ENCODE measurements around the gene GET4.
"Not testable (repeated sequence)": the region's sequence is repeated elsewhere in the genome, so short reads cannot be mapped to it uniquely, and the experiment has no call there.

GET4 gene

GRCh38 chr7:872685-873084, 3.7 kb upstream of the GET4 start:
- DNase-seq = not testable (repeated sequence)

- DNase-seq = peak; percentile 84
Measured at GRCh38 chr7:873367-874002, 2.9 kb upstream of the GET4 start.

- DNase-seq = no peak
Measured at GRCh38 chr7:874031-874749, 2.2 kb upstream of the GET4 start.

- no peak for DNase-seq
Measured at GRCh38 chr7:875051-875450, 1.3 kb upstream of the GET4 start.

- no peak for DNase-seq
Measured at GRCh38 chr7:875476-876076, 778 bp upstream of the GET4 start.

GRCh38 chr7:876972-877311, 588 bp downstream of the GET4 start:
- peak; percentile 21 for DNase-seq

- DNase-seq = no peak
Measured at GRCh38 chr7:877312-878232, 1.2 kb downstream of the GET4 start.

GRCh38 chr7:879093-879492, 2.7 kb downstream of the GET4 start:
- no peak for DNase-seq

GRCh38 chr7:879706-880105, 3.4 kb downstream of the GET4 start:
- no peak for DNase-seq

- no peak for DNase-seq
Measured at GRCh38 chr7:880450-880849, 4.1 kb downstream of the GET4 start.

GRCh38 chr7:881441-882234, 5.3 kb downstream of the GET4 start:
- DNase-seq = no peak

GRCh38 chr7:882336-883035, 6.1 kb downstream of the GET4 start:
- no peak for DNase-seq

GRCh38 chr7:883055-884021, 7.0 kb downstream of the GET4 start:
- DNase-seq = no peak

GRCh38 chr7:884191-885003, 8.0 kb downstream of the GET4 start:
- DNase-seq = no peak

- no peak for DNase-seq
Measured at GRCh38 chr7:885261-885892, 9.0 kb downstream of the GET4 start.

- no peak for DNase-seq
Measured at GRCh38 chr7:885893-886625, 9.7 kb downstream of the GET4 start.

GRCh38 chr7:886626-887487, 10.5 kb downstream of the GET4 start:
- DNase-seq = no peak

- no peak for DNase-seq
Measured at GRCh38 chr7:887488-887820, 11.1 kb downstream of the GET4 start.

All from activated CD4-positive, alpha-beta T cell treated with anti-CD3 and anti-CD28 coated beads, Interleukin-2, amount 50 U/mL, for 16 hours (primary cell).